Measurements from ENCODE around the gene STX3. TPM values are rescaled to one million over a fixed set of nuclear protein-coding genes. Genes with fewer than 3 reads are reported as not detected.

The STX3 gene
- total and polyA plus RNA-seq, 2 experiments from 2014 or later: 19.0 to 65.5 TPM

DNA sequence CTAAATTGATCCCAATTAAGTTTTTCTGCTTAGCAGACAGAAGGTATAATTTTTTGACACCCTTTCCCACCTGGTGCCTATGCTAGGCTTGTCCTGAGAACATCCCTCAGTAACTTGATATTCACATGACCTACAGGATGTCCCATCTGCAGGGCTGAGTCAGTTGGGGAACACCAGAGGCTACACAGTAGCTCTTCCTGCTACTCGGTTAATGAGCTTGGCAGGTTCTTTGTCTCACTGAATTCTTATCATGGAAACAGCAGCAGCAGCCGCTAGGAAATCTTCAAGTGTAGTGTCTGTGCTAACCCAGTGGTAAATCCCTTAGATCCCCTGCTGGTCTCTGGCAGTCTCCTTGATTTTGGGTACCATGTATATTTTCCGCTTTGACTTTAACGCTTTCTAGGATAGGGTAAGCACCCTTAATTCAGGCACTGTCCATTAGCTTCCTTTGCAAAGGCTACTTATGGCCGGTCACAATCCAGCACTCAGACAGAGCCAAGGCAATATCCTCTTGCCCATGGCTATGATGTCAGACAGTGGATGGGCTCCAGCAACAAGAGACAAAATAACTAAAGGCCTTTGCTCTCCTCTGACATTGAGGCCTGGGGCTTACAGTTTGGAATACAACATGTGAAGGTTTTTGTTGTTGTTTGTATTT lies 46.9 kb downstream of the STX3 start:
- Histone ChIP-seq H3K79me2 (replicated peaks; ENCODE audit: insufficient read depth) (no peaks in the 10 kb centered on the region), H4K20me1 (replicated peaks; ENCODE audit: insufficient read depth) (peaks cover 4% of the 10 kb centered on the region; the same call in 1 of the 2 replicates), H3F3A (replicated peaks; ENCODE audit: low read depth) (no peaks in the 10 kb centered on the region), H3K27me3 (ENCODE audit: insufficient read depth) (no peaks in the 10 kb centered on the region), H3K4me3 (no peak overlapping the region), H3K9me2 (ENCODE audit: insufficient read depth) (no peaks in the 10 kb centered on the region), H3K4me2 (no peak overlapping the region), H3K36me3 (ENCODE audit: insufficient read depth) (peaks cover 28% of the 10 kb centered on the region), H2AFZ (no peak overlapping the region), H3K27ac (ENCODE audit: low read depth) (no peak overlapping the region), H3K4me1 (ENCODE audit: insufficient read depth) (no peaks in the 10 kb centered on the region)
- no peak for TF ChIP-seq POLR2AphosphoS5 (IDR thresholded peaks at IDR 0.05; ENCODE audit: low read depth)
- ATAC-seq (peak; percentile 55), DNase-seq (ENCODE audit: low spot score) (peak; percentile 22)
- no peak overlapping the region for H3K27ac Mint-ChIP-seq
- peaks cover 2% of the 10 kb centered on the region for H3K27me3 Mint-ChIP-seq (ENCODE audit: insufficient read depth, low read depth, poor library complexity)
- H3K36me3 Mint-ChIP-seq (ENCODE audit: low read depth): peaks cover 25% of the 10 kb centered on the region
- no peaks in the 10 kb centered on the region; the same call in 2 of the 3 replicates for H3K4me1 Mint-ChIP-seq
- no peak overlapping the region for H3K4me3 Mint-ChIP-seq
- H3K9me3 Mint-ChIP-seq: no peaks in the 10 kb centered on the region

DNA sequence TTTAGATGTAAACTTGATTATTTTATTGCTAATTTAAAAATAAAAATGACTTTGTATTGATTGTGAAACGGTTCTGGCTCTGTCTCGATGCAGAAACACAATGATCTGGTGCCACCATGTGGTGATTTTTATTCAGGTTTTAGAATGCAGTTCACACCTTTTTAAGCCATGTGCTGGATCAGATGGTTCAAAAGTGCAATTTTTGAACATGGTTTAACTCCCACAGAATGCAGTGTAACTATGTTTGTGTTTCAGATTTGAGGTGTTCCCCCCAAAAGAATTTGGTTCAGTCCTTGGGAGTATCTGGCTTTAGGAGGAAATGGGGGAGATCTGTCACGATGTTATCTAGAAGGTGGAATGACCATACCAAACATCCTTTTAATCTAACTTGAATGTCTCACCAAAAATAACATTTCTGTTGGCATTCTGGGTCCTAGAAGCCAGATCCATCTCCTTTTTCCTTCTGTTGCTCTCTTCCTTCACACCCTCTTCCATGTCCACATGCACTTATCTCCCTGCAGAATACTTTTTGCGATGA lies 47.5 kb downstream of the STX3 start:
- Mint-ChIP-seq H3K4me1 (no peaks in the 10 kb centered on the region; the same call in 2 of the 3 replicates), H3K9me3 (no peaks in the 10 kb centered on the region), H3K4me3 (no peak overlapping the region), H3K27me3 (ENCODE audit: insufficient read depth, low read depth, poor library complexity) (peaks cover 2% of the 10 kb centered on the region), H3K27ac (no peak overlapping the region), H3K36me3 (ENCODE audit: low read depth) (peaks cover 26% of the 10 kb centered on the region)
- DNase-seq (ENCODE audit: low spot score): peak; percentile 58
- Histone ChIP-seq H4K20me1 (replicated peaks; ENCODE audit: insufficient read depth) (peaks cover under 1% of the 10 kb centered on the region; the same call in 1 of the 2 replicates), H3K4me2 (no peak overlapping the region), H3K4me1 (ENCODE audit: insufficient read depth) (no peaks in the 10 kb centered on the region), H3K36me3 (ENCODE audit: insufficient read depth) (peaks cover 28% of the 10 kb centered on the region), H2AFZ (no peak overlapping the region), H3K79me2 (replicated peaks; ENCODE audit: insufficient read depth) (no peaks in the 10 kb centered on the region), H3K27ac (ENCODE audit: low read depth) (no peak overlapping the region), H3K27me3 (ENCODE audit: insufficient read depth) (no peaks in the 10 kb centered on the region), H3K9me2 (ENCODE audit: insufficient read depth) (no peaks in the 10 kb centered on the region), H3F3A (replicated peaks; ENCODE audit: low read depth) (no peaks in the 10 kb centered on the region), H3K4me3 (no peak overlapping the region)
- TF ChIP-seq, protein P1, sequence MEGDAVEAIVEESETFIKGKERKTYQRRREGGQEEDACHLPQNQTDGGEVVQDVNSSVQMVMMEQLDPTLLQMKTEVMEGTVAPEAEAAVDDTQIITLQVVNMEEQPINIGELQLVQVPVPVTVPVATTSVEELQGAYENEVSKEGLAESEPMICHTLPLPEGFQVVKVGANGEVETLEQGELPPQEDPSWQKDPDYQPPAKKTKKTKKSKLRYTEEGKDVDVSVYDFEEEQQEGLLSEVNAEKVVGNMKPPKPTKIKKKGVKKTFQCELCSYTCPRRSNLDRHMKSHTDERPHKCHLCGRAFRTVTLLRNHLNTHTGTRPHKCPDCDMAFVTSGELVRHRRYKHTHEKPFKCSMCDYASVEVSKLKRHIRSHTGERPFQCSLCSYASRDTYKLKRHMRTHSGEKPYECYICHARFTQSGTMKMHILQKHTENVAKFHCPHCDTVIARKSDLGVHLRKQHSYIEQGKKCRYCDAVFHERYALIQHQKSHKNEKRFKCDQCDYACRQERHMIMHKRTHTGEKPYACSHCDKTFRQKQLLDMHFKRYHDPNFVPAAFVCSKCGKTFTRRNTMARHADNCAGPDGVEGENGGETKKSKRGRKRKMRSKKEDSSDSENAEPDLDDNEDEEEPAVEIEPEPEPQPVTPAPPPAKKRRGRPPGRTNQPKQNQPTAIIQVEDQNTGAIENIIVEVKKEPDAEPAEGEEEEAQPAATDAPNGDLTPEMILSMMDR (conservative IDR thresholded peaks at IDR 0.05; ENCODE audit: low read depth in 2 of 2): peak; percentile 63 to 69
- no peak for TF ChIP-seq ZNF114 (CRISPR knock-in tag; IDR thresholded peaks at IDR 0.05)
- TF ChIP-seq, protein P2, sequence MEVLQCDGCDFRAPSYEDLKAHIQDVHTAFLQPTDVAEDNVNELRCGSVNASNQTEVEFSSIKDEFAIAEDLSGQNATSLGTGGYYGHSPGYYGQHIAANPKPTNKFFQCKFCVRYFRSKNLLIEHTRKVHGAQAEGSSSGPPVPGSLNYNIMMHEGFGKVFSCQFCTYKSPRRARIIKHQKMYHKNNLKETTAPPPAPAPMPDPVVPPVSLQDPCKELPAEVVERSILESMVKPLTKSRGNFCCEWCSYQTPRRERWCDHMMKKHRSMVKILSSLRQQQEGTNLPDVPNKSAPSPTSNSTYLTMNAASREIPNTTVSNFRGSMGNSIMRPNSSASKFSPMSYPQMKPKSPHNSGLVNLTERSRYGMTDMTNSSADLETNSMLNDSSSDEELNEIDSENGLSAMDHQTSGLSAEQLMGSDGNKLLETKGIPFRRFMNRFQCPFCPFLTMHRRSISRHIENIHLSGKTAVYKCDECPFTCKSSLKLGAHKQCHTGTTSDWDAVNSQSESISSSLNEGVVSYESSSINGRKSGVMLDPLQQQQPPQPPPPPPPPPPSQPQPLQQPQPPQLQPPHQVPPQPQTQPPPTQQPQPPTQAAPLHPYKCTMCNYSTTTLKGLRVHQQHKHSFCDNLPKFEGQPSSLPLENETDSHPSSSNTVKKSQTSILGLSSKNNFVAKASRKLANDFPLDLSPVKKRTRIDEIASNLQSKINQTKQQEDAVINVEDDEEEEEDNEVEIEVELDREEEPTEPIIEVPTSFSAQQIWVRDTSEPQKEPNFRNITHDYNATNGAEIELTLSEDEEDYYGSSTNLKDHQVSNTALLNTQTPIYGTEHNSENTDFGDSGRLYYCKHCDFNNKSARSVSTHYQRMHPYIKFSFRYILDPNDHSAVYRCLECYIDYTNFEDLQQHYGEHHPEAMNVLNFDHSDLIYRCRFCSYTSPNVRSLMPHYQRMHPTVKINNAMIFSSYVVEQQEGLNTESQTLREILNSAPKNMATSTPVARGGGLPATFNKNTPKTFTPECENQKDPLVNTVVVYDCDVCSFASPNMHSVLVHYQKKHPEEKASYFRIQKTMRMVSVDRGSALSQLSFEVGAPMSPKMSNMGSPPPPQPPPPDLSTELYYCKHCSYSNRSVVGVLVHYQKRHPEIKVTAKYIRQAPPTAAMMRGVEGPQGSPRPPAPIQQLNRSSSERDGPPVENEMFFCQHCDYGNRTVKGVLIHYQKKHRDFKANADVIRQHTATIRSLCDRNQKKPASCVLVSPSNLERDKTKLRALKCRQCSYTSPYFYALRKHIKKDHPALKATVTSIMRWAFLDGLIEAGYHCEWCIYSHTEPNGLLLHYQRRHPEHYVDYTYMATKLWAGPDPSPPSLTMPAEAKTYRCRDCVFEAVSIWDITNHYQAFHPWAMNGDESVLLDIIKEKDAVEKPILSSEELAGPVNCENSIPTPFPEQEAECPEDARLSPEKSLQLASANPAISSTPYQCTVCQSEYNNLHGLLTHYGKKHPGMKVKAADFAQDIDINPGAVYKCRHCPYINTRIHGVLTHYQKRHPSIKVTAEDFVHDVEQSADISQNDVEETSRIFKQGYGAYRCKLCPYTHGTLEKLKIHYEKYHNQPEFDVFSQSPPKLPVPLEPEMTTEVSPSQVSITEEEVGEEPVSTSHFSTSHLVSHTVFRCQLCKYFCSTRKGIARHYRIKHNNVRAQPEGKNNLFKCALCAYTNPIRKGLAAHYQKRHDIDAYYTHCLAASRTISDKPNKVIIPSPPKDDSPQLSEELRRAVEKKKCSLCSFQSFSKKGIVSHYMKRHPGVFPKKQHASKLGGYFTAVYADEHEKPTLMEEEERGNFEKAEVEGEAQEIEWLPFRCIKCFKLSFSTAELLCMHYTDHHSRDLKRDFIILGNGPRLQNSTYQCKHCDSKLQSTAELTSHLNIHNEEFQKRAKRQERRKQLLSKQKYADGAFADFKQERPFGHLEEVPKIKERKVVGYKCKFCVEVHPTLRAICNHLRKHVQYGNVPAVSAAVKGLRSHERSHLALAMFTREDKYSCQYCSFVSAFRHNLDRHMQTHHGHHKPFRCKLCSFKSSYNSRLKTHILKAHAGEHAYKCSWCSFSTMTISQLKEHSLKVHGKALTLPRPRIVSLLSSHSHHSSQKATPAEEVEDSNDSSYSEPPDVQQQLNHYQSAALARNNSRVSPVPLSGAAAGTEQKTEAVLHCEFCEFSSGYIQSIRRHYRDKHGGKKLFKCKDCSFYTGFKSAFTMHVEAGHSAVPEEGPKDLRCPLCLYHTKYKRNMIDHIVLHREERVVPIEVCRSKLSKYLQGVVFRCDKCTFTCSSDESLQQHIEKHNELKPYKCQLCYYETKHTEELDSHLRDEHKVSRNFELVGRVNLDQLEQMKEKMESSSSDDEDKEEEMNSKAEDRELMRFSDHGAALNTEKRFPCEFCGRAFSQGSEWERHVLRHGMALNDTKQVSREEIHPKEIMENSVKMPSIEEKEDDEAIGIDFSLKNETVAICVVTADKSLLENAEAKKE (CRISPR knock-in tag; IDR thresholded peaks at IDR 0.05): no peak
- ATAC-seq: peak; percentile 55
